ENCODE measurements around the gene ANKRD44.
"Not testable (repeated sequence)": the region's sequence is repeated elsewhere in the genome, so short reads cannot be mapped to it uniquely, and the experiment has no call there.

ANKRD44 gene

GRCh38 chr2:197244349-197244748, 66.2 kb downstream of the ANKRD44 start:
- Histone ChIP-seq H3K4me3 (ENCODE audit: insufficient read length, low read depth) (no peak overlapping the region), H3K9me3 (ENCODE audit: insufficient read depth, low read length) (no peaks in the 10 kb centered on the region), H3K9ac (ENCODE audit: insufficient read length, low read depth) (no peak overlapping the region), H3K36me3 (ENCODE audit: insufficient read depth, insufficient read length, low read length) (no peaks in the 10 kb centered on the region), H3K27me3 (ENCODE audit: insufficient read depth, insufficient read length) (no peaks in the 10 kb centered on the region), H3K4me1 (ENCODE audit: insufficient read depth, insufficient read length) (no peaks in the 10 kb centered on the region)
- no peak for DNase-seq (ENCODE audit: low read depth, low spot score)
- TF ChIP-seq YY1 (IDR thresholded peaks at IDR 0.05; ENCODE audit: insufficient read depth, insufficient read length) = no peak
- TF ChIP-seq SUZ12 (IDR thresholded peaks at IDR 0.05; ENCODE audit: extremely low read depth, insufficient read depth, insufficient read length) = no peak
- TF ChIP-seq ZNF274 (IDR thresholded peaks at IDR 0.05; ENCODE audit: low read depth, low read length) = no peak

- Histone ChIP-seq H3K4me1 (ENCODE audit: insufficient read depth, insufficient read length) (no peaks in the 10 kb centered on the region), H3K9ac (ENCODE audit: insufficient read length, low read depth) (no peak overlapping the region), H3K4me3 (ENCODE audit: insufficient read length, low read depth) (no peak overlapping the region), H3K27me3 (ENCODE audit: insufficient read depth, insufficient read length) (no peaks in the 10 kb centered on the region), H3K9me3 (ENCODE audit: insufficient read depth, low read length) (no peaks in the 10 kb centered on the region), H3K36me3 (ENCODE audit: insufficient read depth, insufficient read length, low read length) (no peaks in the 10 kb centered on the region)
- no peak for DNase-seq (ENCODE audit: low read depth, low spot score)
- TF ChIP-seq YY1 (IDR thresholded peaks at IDR 0.05; ENCODE audit: insufficient read depth, insufficient read length) = no peak
- TF ChIP-seq SUZ12 (IDR thresholded peaks at IDR 0.05; ENCODE audit: extremely low read depth, insufficient read depth, insufficient read length) = no peak
- no peak for TF ChIP-seq ZNF274 (IDR thresholded peaks at IDR 0.05; ENCODE audit: low read depth, low read length)
Observed at GRCh38 chr2:197242719-197243118, 67.9 kb downstream of the ANKRD44 start.

- DNase-seq (ENCODE audit: low read depth, low spot score) = no peak
- H3K9me3 ChIP-seq (ENCODE audit: insufficient read depth, low read length) = no peaks in the 10 kb centered on the region
- no peaks in the 10 kb centered on the region for H3K27me3 ChIP-seq (ENCODE audit: insufficient read depth, insufficient read length)
- H3K9ac ChIP-seq (ENCODE audit: insufficient read length, low read depth) = no peak overlapping the region
- no peaks in the 10 kb centered on the region for H3K36me3 ChIP-seq (ENCODE audit: insufficient read depth, insufficient read length, low read length)
- no peaks in the 10 kb centered on the region for H3K4me1 ChIP-seq (ENCODE audit: insufficient read depth, insufficient read length)
- TF ChIP-seq ZNF274 (IDR thresholded peaks at IDR 0.05; ENCODE audit: low read depth, low read length) (no peak), YY1 (IDR thresholded peaks at IDR 0.05; ENCODE audit: insufficient read depth, insufficient read length) (no peak), SUZ12 (IDR thresholded peaks at IDR 0.05; ENCODE audit: extremely low read depth, insufficient read depth, insufficient read length) (no peak)
- H3K4me3 ChIP-seq (ENCODE audit: insufficient read length, low read depth) = no peak overlapping the region
Observed at GRCh38 chr2:197241596-197241995, 69.0 kb downstream of the ANKRD44 start.

GRCh38 chr2:197241153-197241552, 69.4 kb downstream of the ANKRD44 start:
- no peaks in the 10 kb centered on the region for H3K27me3 ChIP-seq (ENCODE audit: insufficient read depth, insufficient read length)
- no peak overlapping the region for H3K9ac ChIP-seq (ENCODE audit: insufficient read length, low read depth)
- DNase-seq (ENCODE audit: low read depth, low spot score) = no peak
- H3K36me3 ChIP-seq (ENCODE audit: insufficient read depth, insufficient read length, low read length) = no peaks in the 10 kb centered on the region
- H3K9me3 ChIP-seq (ENCODE audit: insufficient read depth, low read length) = no peaks in the 10 kb centered on the region
- H3K4me1 ChIP-seq (ENCODE audit: insufficient read depth, insufficient read length) = no peaks in the 10 kb centered on the region
- H3K4me3 ChIP-seq (ENCODE audit: insufficient read length, low read depth) = no peak overlapping the region
- TF ChIP-seq SUZ12 (IDR thresholded peaks at IDR 0.05; ENCODE audit: extremely low read depth, insufficient read depth, insufficient read length) (no peak), ZNF274 (IDR thresholded peaks at IDR 0.05; ENCODE audit: low read depth, low read length) (no peak), YY1 (IDR thresholded peaks at IDR 0.05; ENCODE audit: insufficient read depth, insufficient read length) (no peak)

- H3K9ac ChIP-seq (ENCODE audit: insufficient read length, low read depth) = no peak overlapping the region
- no peaks in the 10 kb centered on the region for H3K36me3 ChIP-seq (ENCODE audit: insufficient read depth, insufficient read length, low read length)
- no peaks in the 10 kb centered on the region for H3K4me1 ChIP-seq (ENCODE audit: insufficient read depth, insufficient read length)
- H3K27me3 ChIP-seq (ENCODE audit: insufficient read depth, insufficient read length) = no peaks in the 10 kb centered on the region
- TF ChIP-seq YY1 (IDR thresholded peaks at IDR 0.05; ENCODE audit: insufficient read depth, insufficient read length) = no peak
- no peak for TF ChIP-seq ZNF274 (IDR thresholded peaks at IDR 0.05; ENCODE audit: low read depth, low read length)
- no peak for TF ChIP-seq SUZ12 (IDR thresholded peaks at IDR 0.05; ENCODE audit: extremely low read depth, insufficient read depth, insufficient read length)
- H3K4me3 ChIP-seq (ENCODE audit: insufficient read length, low read depth) = no peak overlapping the region
- DNase-seq (ENCODE audit: low read depth, low spot score) = no peak
- no peaks in the 10 kb centered on the region for H3K9me3 ChIP-seq (ENCODE audit: insufficient read depth, low read length)
Observed at GRCh38 chr2:197240421-197241041, 70.0 kb downstream of the ANKRD44 start.

GRCh38 chr2:197240018-197240417, 70.6 kb downstream of the ANKRD44 start:
- H3K4me3 ChIP-seq (ENCODE audit: insufficient read length, low read depth); H3K36me3 ChIP-seq (ENCODE audit: insufficient read depth, insufficient read length, low read length); H3K9ac ChIP-seq (ENCODE audit: insufficient read length, low read depth); H3K27me3 ChIP-seq (ENCODE audit: insufficient read depth, insufficient read length); H3K4me1 ChIP-seq (ENCODE audit: insufficient read depth, insufficient read length); DNase-seq (ENCODE audit: low read depth, low spot score); H3K9me3 ChIP-seq (ENCODE audit: insufficient read depth, low read length): not testable (repeated sequence)

- Histone ChIP-seq H3K9ac (ENCODE audit: insufficient read length, low read depth) (no peak overlapping the region), H3K27me3 (ENCODE audit: insufficient read depth, insufficient read length) (no peaks in the 10 kb centered on the region), H3K4me1 (ENCODE audit: insufficient read depth, insufficient read length) (no peaks in the 10 kb centered on the region), H3K4me3 (ENCODE audit: insufficient read length, low read depth) (no peak overlapping the region), H3K9me3 (ENCODE audit: insufficient read depth, low read length) (no peaks in the 10 kb centered on the region), H3K36me3 (ENCODE audit: insufficient read depth, insufficient read length, low read length) (no peaks in the 10 kb centered on the region)
- TF ChIP-seq SUZ12 (IDR thresholded peaks at IDR 0.05; ENCODE audit: extremely low read depth, insufficient read depth, insufficient read length) (no peak), YY1 (IDR thresholded peaks at IDR 0.05; ENCODE audit: insufficient read depth, insufficient read length) (no peak), ZNF274 (IDR thresholded peaks at IDR 0.05; ENCODE audit: low read depth, low read length) (no peak)
- no peak for DNase-seq (ENCODE audit: low read depth, low spot score)
Observed at GRCh38 chr2:197239434-197239833, 71.1 kb downstream of the ANKRD44 start.

GRCh38 chr2:197238043-197238365, 72.6 kb downstream of the ANKRD44 start:
- H3K9ac ChIP-seq (ENCODE audit: insufficient read length, low read depth) = no peak overlapping the region
- H3K9me3 ChIP-seq (ENCODE audit: insufficient read depth, low read length) = no peaks in the 10 kb centered on the region
- H3K27me3 ChIP-seq (ENCODE audit: insufficient read depth, insufficient read length) = no peaks in the 10 kb centered on the region
- H3K4me3 ChIP-seq (ENCODE audit: insufficient read length, low read depth) = no peak overlapping the region
- H3K4me1 ChIP-seq (ENCODE audit: insufficient read depth, insufficient read length) = no peaks in the 10 kb centered on the region
- TF ChIP-seq ZNF274 (IDR thresholded peaks at IDR 0.05; ENCODE audit: low read depth, low read length) (no peak), SUZ12 (IDR thresholded peaks at IDR 0.05; ENCODE audit: extremely low read depth, insufficient read depth, insufficient read length) (no peak), YY1 (IDR thresholded peaks at IDR 0.05; ENCODE audit: insufficient read depth, insufficient read length) (no peak)
- no peaks in the 10 kb centered on the region for H3K36me3 ChIP-seq (ENCODE audit: insufficient read depth, insufficient read length, low read length)
- DNase-seq (ENCODE audit: low read depth, low spot score) = no peak
